ENCODE results near the gene RFT1. TPM values are rescaled to one million over a fixed set of nuclear protein-coding genes. Genes with fewer than 3 reads are reported as not detected.

The RFT1 gene
- total and polyA plus RNA-seq, 2 donors (not counting 3 experiments of a cell fraction or from before 2014, with no cell fraction given) = 29.8 to 39.9 TPM

DNA sequence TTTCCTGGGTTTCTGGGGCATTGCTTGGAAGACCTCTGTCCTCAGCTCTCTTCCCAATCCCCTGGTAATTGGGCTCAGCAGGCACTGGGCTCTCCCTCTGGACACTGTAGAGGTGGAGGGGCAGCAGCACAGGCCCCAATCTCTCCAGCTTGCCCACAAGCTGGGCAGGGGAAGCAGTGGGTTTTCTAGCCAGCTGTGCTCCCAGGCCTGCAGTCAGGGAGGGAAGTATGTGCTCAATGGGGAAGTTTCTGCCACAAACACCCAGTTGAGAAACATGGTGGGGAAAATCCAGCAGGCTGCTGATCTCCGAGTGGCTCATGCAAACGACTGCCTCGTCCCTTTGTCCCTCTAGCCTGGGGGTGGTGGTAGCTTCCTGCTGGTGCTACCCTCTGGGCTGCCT is 12.8 kb upstream of the RFT1 start:
- POLR2A ChIA-PET = no interaction called here
- dilution Hi-C loops (cut with MboI; ENCODE audit: extremely low pct_ligation_motif_present, low sequenced_read_pairs) = no loop called here
- FAIRE-seq = no peak
- TF ChIP-seq MYC (IDR thresholded peaks at IDR 0.05; ENCODE audit: low read depth, low read length) (no peak), JUN (IDR thresholded peaks at IDR 0.05; ENCODE audit: borderline replicate concordance, insufficient read depth, insufficient read length, low read depth) (no peak), FOS (IDR thresholded peaks at IDR 0.05; ENCODE audit: borderline replicate concordance, insufficient read depth, low read length) (no peak), EZH2 (IDR thresholded peaks at IDR 0.05; ENCODE audit: borderline replicate concordance, low read depth, low read length, severe bottlenecking) (no peak), GATA2 (IDR thresholded peaks at IDR 0.05; ENCODE audit: insufficient read depth, insufficient read length, low read depth, low read length) (no peak), POLR2A (IDR thresholded peaks at IDR 0.05; ENCODE audit: low read depth, low read length) (no peak), POLR2AphosphoS5 (IDR thresholded peaks at IDR 0.05; ENCODE audit: insufficient read depth, low read depth, low read length) (no peak)
- TF ChIP-seq, protein P1, sequence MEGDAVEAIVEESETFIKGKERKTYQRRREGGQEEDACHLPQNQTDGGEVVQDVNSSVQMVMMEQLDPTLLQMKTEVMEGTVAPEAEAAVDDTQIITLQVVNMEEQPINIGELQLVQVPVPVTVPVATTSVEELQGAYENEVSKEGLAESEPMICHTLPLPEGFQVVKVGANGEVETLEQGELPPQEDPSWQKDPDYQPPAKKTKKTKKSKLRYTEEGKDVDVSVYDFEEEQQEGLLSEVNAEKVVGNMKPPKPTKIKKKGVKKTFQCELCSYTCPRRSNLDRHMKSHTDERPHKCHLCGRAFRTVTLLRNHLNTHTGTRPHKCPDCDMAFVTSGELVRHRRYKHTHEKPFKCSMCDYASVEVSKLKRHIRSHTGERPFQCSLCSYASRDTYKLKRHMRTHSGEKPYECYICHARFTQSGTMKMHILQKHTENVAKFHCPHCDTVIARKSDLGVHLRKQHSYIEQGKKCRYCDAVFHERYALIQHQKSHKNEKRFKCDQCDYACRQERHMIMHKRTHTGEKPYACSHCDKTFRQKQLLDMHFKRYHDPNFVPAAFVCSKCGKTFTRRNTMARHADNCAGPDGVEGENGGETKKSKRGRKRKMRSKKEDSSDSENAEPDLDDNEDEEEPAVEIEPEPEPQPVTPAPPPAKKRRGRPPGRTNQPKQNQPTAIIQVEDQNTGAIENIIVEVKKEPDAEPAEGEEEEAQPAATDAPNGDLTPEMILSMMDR (IDR thresholded peaks at IDR 0.05; ENCODE audit: extremely low read depth in 1 of 2, insufficient read depth in 1 of 2, low read depth in 1 of 2, low read length in 2 of 2) = no peak
- H3K4me3 ChIP-seq (replicated peaks in 1 of 3; ENCODE audit: insufficient read depth in 1 of 3, low read depth in 1 of 3, low read length in 3 of 3) = no peak overlapping the region
- H3K27ac ChIP-seq (ENCODE audit: insufficient read depth, low read depth, low read length) = no peak overlapping the region
- no peak overlapping the region for H2AFZ ChIP-seq (ENCODE audit: low read depth, low read length)
- H3K36me3 ChIP-seq (ENCODE audit: control insufficient read depth in 2 of 2, extremely low read depth in 1 of 2, insufficient read depth in 2 of 2, low read length in 2 of 2) = no peaks in the 10 kb centered on the region
- H3K79me2 ChIP-seq (ENCODE audit: control insufficient read depth, insufficient read depth, low read length) = no peaks in the 10 kb centered on the region
- no peak overlapping the region for H3K9ac ChIP-seq (replicated peaks; ENCODE audit: extremely low read depth, insufficient read depth, low read length)
- H3K9me3 ChIP-seq (replicated peaks; ENCODE audit: control insufficient read depth, insufficient read depth, low read length) = no peaks in the 10 kb centered on the region
- DNase-seq (ENCODE audit: low read depth, low spot score) = no peak
- no peak overlapping the region for H3K4me2 ChIP-seq (ENCODE audit: insufficient read depth, low read length)
- H3K9me1 ChIP-seq (replicated peaks; ENCODE audit: control insufficient read depth, extremely low read depth, insufficient read depth, low read length) = no peaks in the 10 kb centered on the region
- H3K4me1 ChIP-seq (ENCODE audit: control insufficient read depth, extremely low read depth, insufficient read depth, low read length) = no peaks in the 10 kb centered on the region
- intact Hi-C loops (cut with micrococcal nuclease) = no loop called here
- no peaks in the 10 kb centered on the region for H3K27me3 ChIP-seq (ENCODE audit: control insufficient read depth in 2 of 2, insufficient read depth in 2 of 2, low read length in 2 of 2)
- no peaks in the 10 kb centered on the region for H4K20me1 ChIP-seq (replicated peaks; ENCODE audit: control insufficient read depth, extremely low read depth, insufficient read depth, low read length)
- CTCF ChIA-PET = interaction anchor here (1.2 to 3.9 kb wide), 4 partner anchors 9 to 53 kb away, joined by 4 to 21 read pairs (median 12); no protein-coding TSS in a partner anchor
- BruUV-seq (replicated peaks) = no TSS peak
